Measurements from ENCODE around the gene ATG4D. TPM values are rescaled to one million over a fixed set of nuclear protein-coding genes. Genes with fewer than 3 reads are reported as not detected.

ATG4D gene
- total and polyA plus RNA-seq, 10 of the 15 experiments (the other 5 are each of a cell fraction or from before 2014, with no cell fraction given), result 0.39 to 28.7 (median 13.4) TPM

GRCh38 chr19:10602330-10603083 is 58.8 kb downstream of the ATG4D start (continued):
- no peak for TF ChIP-seq CREB1 (IDR thresholded peaks at IDR 0.05; ENCODE audit: low read depth)
- TF ChIP-seq ESRRA (IDR thresholded peaks at IDR 0.05; ENCODE audit: low read length), result no peak
- no peak for TF ChIP-seq E2F8 (IDR thresholded peaks at IDR 0.05; ENCODE audit: low read depth, partially characterized antibody)
- no peak for TF ChIP-seq TCF3 (IDR thresholded peaks at IDR 0.05; ENCODE audit: borderline replicate concordance, insufficient read depth, low read depth, low read length)
- TF ChIP-seq NBN (IDR thresholded peaks at IDR 0.05), result 0 out of 2 replicates have a peak, but pooled peaks have one; percentile 31
- peak in 1 of 2 experiments; percentile 30; a peak in 1 of 4 replicates for TF ChIP-seq BHLHE40 (IDR thresholded peaks at IDR 0.05; ENCODE audit: borderline replicate concordance in 1 of 2, low read depth in 2 of 2, low read length in 1 of 2)
- TF ChIP-seq NRF1 (conservative IDR thresholded peaks at IDR 0.05; ENCODE audit: low read depth, low read length), result peak; percentile 53
- no peak; the same call in none of the 2 replicates for TF ChIP-seq NKRF (conservative IDR thresholded peaks at IDR 0.05)
- TF ChIP-seq STAT3 (IDR thresholded peaks at IDR 0.05; ENCODE audit: low read depth, low read length), result no peak
- TF ChIP-seq RELA (IDR thresholded peaks at IDR 0.05; ENCODE audit: borderline replicate concordance, partially characterized antibody), result peak; percentile 39
- 0 out of 3 replicates have a peak, but pooled peaks of 1 of the 2 experiments have one; percentile 7 for TF ChIP-seq EGR1 (IDR thresholded peaks at IDR 0.05; ENCODE audit: borderline replicate concordance in 1 of 2, low read depth in 2 of 2, low read length in 2 of 2)

MicroRNAs encoded within 50 kb of the gene (microRNA counts, 767-probe panel; counts per million panel counts)
- 1,512 counts per million, percentile 58 among the panel's probes with 10 or more counts for microRNA hsa-miR-1238

Small RNA genes lying within 50 kb of the gene (microRNA-seq; reads per million reads assigned to microRNA genes)
- not detected for gene MIR1238

Small RNA genes lying within 50 kb of the gene (small RNA-seq; reads per million reads assigned to genes)
- gene MIR1238 (not detected), gene RNU7-140P (not detected)

Other genes with a start within 250 kb of the ATG4D start
Only the 7 nearest of the 16 such genes appear.
- 49.0 and 60.4 TPM in 2 replicates for gene KEAP1, start 40.5 kb upstream of the ATG4D start, total RNA-seq (2014; rRNA removed)
- gene KEAP1, start 40.5 kb upstream of the ATG4D start, total RNA-seq (2014; rRNA removed; fragmentation: Illumina TruSeq; extraction: Trizol), result 44.3 and 54.7 TPM in 2 replicates
- gene KEAP1, start 40.5 kb upstream of the ATG4D start, total RNA-seq (2021), result 61.2 and 76.2 TPM in 2 replicates
- 23.7 and 42.6 TPM in 2 replicates for gene KEAP1, start 40.5 kb upstream of the ATG4D start, polyA plus RNA-seq (2011; rRNA removed)
- 17.2 and 36.7 TPM in 2 replicates for gene KEAP1, start 40.5 kb upstream of the ATG4D start, polyA plus RNA-seq (2014; fragmentation: Illumina TruSeq; extraction: Trizol)
- 1 to 10 TPM; 1.4 to 9.3 TPM for gene KEAP1, start 40.5 kb upstream of the ATG4D start, polyA plus RNA-seq (2014; fragmentation: Nextera tagmentation; extraction: Ambion mirVana)
- gene KEAP1, start 40.5 kb upstream of the ATG4D start, polyA plus RNA-seq (2014; rRNA removed), result 41.2 and 50.2 TPM in 2 replicates
- 10 to 100 TPM; 83.1 to 87.7 TPM for gene KEAP1, start 40.5 kb upstream of the ATG4D start, polyA plus RNA-seq (2016; fragmentation: Nextera tagmentation; extraction: Ambion mirVana)
- gene S1PR5, start 26.5 kb upstream of the ATG4D start, total RNA-seq (2014; rRNA removed), result 0.11 TPM in 1 of 2 replicates, not detected in the other
- 0.14 TPM in 1 of 2 replicates, not detected in the other for gene S1PR5, start 26.5 kb upstream of the ATG4D start, total RNA-seq (2014; rRNA removed; fragmentation: Illumina TruSeq; extraction: Trizol)
- gene S1PR5, start 26.5 kb upstream of the ATG4D start, total RNA-seq (2021), result not detected in 2 replicates
- gene S1PR5, start 26.5 kb upstream of the ATG4D start, polyA plus RNA-seq (2011; rRNA removed), result 0.04 TPM in 1 of 2 replicates, not detected in the other
- not detected in 2 replicates for gene S1PR5, start 26.5 kb upstream of the ATG4D start, polyA plus RNA-seq (2014; fragmentation: Illumina TruSeq; extraction: Trizol)
- gene S1PR5, start 26.5 kb upstream of the ATG4D start, polyA plus RNA-seq (2014; fragmentation: Nextera tagmentation; extraction: Ambion mirVana), result not detected
- gene S1PR5, start 26.5 kb upstream of the ATG4D start, polyA plus RNA-seq (2014; rRNA removed), result 0.14 TPM in 1 of 2 replicates, not detected in the other
- not detected for gene S1PR5, start 26.5 kb upstream of the ATG4D start, polyA plus RNA-seq (2016; fragmentation: Nextera tagmentation; extraction: Ambion mirVana)
- gene KRI1, start 22.1 kb downstream of the ATG4D start, total RNA-seq (2014; rRNA removed), result 25.3 and 31.0 TPM in 2 replicates
- 17.6 and 21.0 TPM in 2 replicates for gene KRI1, start 22.1 kb downstream of the ATG4D start, total RNA-seq (2014; rRNA removed; fragmentation: Illumina TruSeq; extraction: Trizol)
- 32.7 and 36.2 TPM in 2 replicates for gene KRI1, start 22.1 kb downstream of the ATG4D start, total RNA-seq (2021)
- gene KRI1, start 22.1 kb downstream of the ATG4D start, polyA plus RNA-seq (2011; rRNA removed), result 17.2 and 17.4 TPM in 2 replicates
- gene KRI1, start 22.1 kb downstream of the ATG4D start, polyA plus RNA-seq (2014; fragmentation: Illumina TruSeq; extraction: Trizol), result 21.9 and 24.7 TPM in 2 replicates
- gene KRI1, start 22.1 kb downstream of the ATG4D start, polyA plus RNA-seq (2014; fragmentation: Nextera tagmentation; extraction: Ambion mirVana), result 1 to 10 TPM in 1 of 2 experiments, under 1 TPM in 1; 0.98 to 3.4 TPM
- gene KRI1, start 22.1 kb downstream of the ATG4D start, polyA plus RNA-seq (2014; rRNA removed), result 42.5 and 42.6 TPM in 2 replicates
- gene KRI1, start 22.1 kb downstream of the ATG4D start, polyA plus RNA-seq (2016; fragmentation: Nextera tagmentation; extraction: Ambion mirVana), result 10 to 100 TPM; 24.7 to 27.4 TPM
- 3.4 TPM in 2 replicates for gene CDKN2D, start 25.1 kb downstream of the ATG4D start, total RNA-seq (2014; rRNA removed)
- gene CDKN2D, start 25.1 kb downstream of the ATG4D start, total RNA-seq (2014; rRNA removed; fragmentation: Illumina TruSeq; extraction: Trizol), result 7.6 and 8.5 TPM in 2 replicates
- gene CDKN2D, start 25.1 kb downstream of the ATG4D start, total RNA-seq (2021), result 10.2 and 11.0 TPM in 2 replicates
- 11.9 and 17.0 TPM in 2 replicates for gene CDKN2D, start 25.1 kb downstream of the ATG4D start, polyA plus RNA-seq (2011; rRNA removed)
- 3.6 and 5.2 TPM in 2 replicates for gene CDKN2D, start 25.1 kb downstream of the ATG4D start, polyA plus RNA-seq (2014; fragmentation: Illumina TruSeq; extraction: Trizol)
- gene CDKN2D, start 25.1 kb downstream of the ATG4D start, polyA plus RNA-seq (2014; fragmentation: Nextera tagmentation; extraction: Ambion mirVana), result 1 to 10 TPM in 1 of 2 experiments, under 1 TPM in 1; 0.53 to 4.9 TPM
- gene CDKN2D, start 25.1 kb downstream of the ATG4D start, polyA plus RNA-seq (2014; rRNA removed), result 17.2 and 18.0 TPM in 2 replicates
- 1 to 10 TPM; 5.9 to 9.3 TPM for gene CDKN2D, start 25.1 kb downstream of the ATG4D start, polyA plus RNA-seq (2016; fragmentation: Nextera tagmentation; extraction: Ambion mirVana)
- not detected in 2 replicates for gene AP1M2, start 43.4 kb downstream of the ATG4D start, total RNA-seq (2014; rRNA removed)
- not detected in 2 replicates for gene AP1M2, start 43.4 kb downstream of the ATG4D start, total RNA-seq (2014; rRNA removed; fragmentation: Illumina TruSeq; extraction: Trizol)
- 0.21 and 0.72 TPM in 2 replicates for gene AP1M2, start 43.4 kb downstream of the ATG4D start, total RNA-seq (2021)
- not detected in 2 replicates for gene AP1M2, start 43.4 kb downstream of the ATG4D start, polyA plus RNA-seq (2011; rRNA removed)
- not detected in 2 replicates for gene AP1M2, start 43.4 kb downstream of the ATG4D start, polyA plus RNA-seq (2014; fragmentation: Illumina TruSeq; extraction: Trizol)
- gene AP1M2, start 43.4 kb downstream of the ATG4D start, polyA plus RNA-seq (2014; fragmentation: Nextera tagmentation; extraction: Ambion mirVana), result not detected
- gene AP1M2, start 43.4 kb downstream of the ATG4D start, polyA plus RNA-seq (2014; rRNA removed), result not detected in 2 replicates
- not detected for gene AP1M2, start 43.4 kb downstream of the ATG4D start, polyA plus RNA-seq (2016; fragmentation: Nextera tagmentation; extraction: Ambion mirVana)
- 18.0 TPM in 2 replicates for gene SLC44A2, start 81.6 kb downstream of the ATG4D start, total RNA-seq (2014; rRNA removed)
- 9.8 and 11.0 TPM in 2 replicates for gene SLC44A2, start 81.6 kb downstream of the ATG4D start, total RNA-seq (2014; rRNA removed; fragmentation: Illumina TruSeq; extraction: Trizol)
- 45.3 and 48.4 TPM in 2 replicates for gene SLC44A2, start 81.6 kb downstream of the ATG4D start, total RNA-seq (2021)
- gene SLC44A2, start 81.6 kb downstream of the ATG4D start, polyA plus RNA-seq (2011; rRNA removed), result 32.3 and 51.3 TPM in 2 replicates
- 41.9 and 45.0 TPM in 2 replicates for gene SLC44A2, start 81.6 kb downstream of the ATG4D start, polyA plus RNA-seq (2014; fragmentation: Illumina TruSeq; extraction: Trizol)
- gene SLC44A2, start 81.6 kb downstream of the ATG4D start, polyA plus RNA-seq (2014; fragmentation: Nextera tagmentation; extraction: Ambion mirVana), result 1 to 10 TPM; 3.0 to 3.3 TPM
- gene SLC44A2, start 81.6 kb downstream of the ATG4D start, polyA plus RNA-seq (2014; rRNA removed), result 31.6 and 33.0 TPM in 2 replicates
- 10 to 100 TPM; 26.7 to 26.9 TPM for gene SLC44A2, start 81.6 kb downstream of the ATG4D start, polyA plus RNA-seq (2016; fragmentation: Nextera tagmentation; extraction: Ambion mirVana)
- 100 and 112 TPM in 2 replicates for gene ILF3, start 110.4 kb downstream of the ATG4D start, total RNA-seq (2014; rRNA removed)
- gene ILF3, start 110.4 kb downstream of the ATG4D start, total RNA-seq (2014; rRNA removed; fragmentation: Illumina TruSeq; extraction: Trizol), result 109 and 112 TPM in 2 replicates
- gene ILF3, start 110.4 kb downstream of the ATG4D start, total RNA-seq (2021), result 354 and 383 TPM in 2 replicates
- gene ILF3, start 110.4 kb downstream of the ATG4D start, polyA plus RNA-seq (2011; rRNA removed), result 106 and 178 TPM in 2 replicates
- gene ILF3, start 110.4 kb downstream of the ATG4D start, polyA plus RNA-seq (2014; fragmentation: Illumina TruSeq; extraction: Trizol), result 180 and 253 TPM in 2 replicates
- gene ILF3, start 110.4 kb downstream of the ATG4D start, polyA plus RNA-seq (2014; fragmentation: Nextera tagmentation; extraction: Ambion mirVana), result 10 to 100 TPM; 28.1 to 38.1 TPM
- 175 and 191 TPM in 2 replicates for gene ILF3, start 110.4 kb downstream of the ATG4D start, polyA plus RNA-seq (2014; rRNA removed)
- gene ILF3, start 110.4 kb downstream of the ATG4D start, polyA plus RNA-seq (2016; fragmentation: Nextera tagmentation; extraction: Ambion mirVana), result 100 to 1,000 TPM; 205 TPM

Measured in GM12878 (cell line).